HCT116 (cell line): ENCODE results near the gene SLC4A2. TPM values are rescaled to one million over a fixed set of nuclear protein-coding genes. Genes with fewer than 3 reads are reported as not detected.

ENCODE experiments used
- ATAC-seq: fragments of 200-7000 bp; cut with Tn5 transposase; 2 replicates; pipeline ENCODE4 v1.9.1; 2020; ENCODE audit warnings: mild to moderate bottlenecking, moderate library complexity
- BruUV-seq: library from RNA; stranded (reverse); fragments of 400-500 nt; replicated peaks from 2 replicates; lab custom pipeline; 2021; lab: Mats Ljungman, UMichigan
- CTCF ChIA-PET: fragments of 300-600 bp; sonication (Branson Sonifier 250); formaldehyde crosslinking; loops from one replicate; lab custom pipeline; 2021; ENCODE audit warnings: antibody characterized with exemption; lab: Charles Lee
- POLR2A ChIA-PET: fragments of 300-600, 350-600 bp; sonication (Branson Sonifier 250); formaldehyde crosslinking; loops from one replicate; lab custom pipeline; 2021; ENCODE audit warnings: antibody characterized with exemption; lab: Charles Lee
- RAD21 ChIA-PET, 2 experiments: fragments of 300-600 bp; sonication (Branson Sonifier 250); formaldehyde crosslinking; loops; one replicate each; lab custom pipeline; 2023; ENCODE audit warnings: low total read pairs in 2 of 2; ENCODE audit not compliant: uncharacterized antibody in 2 of 2, unreplicated experiment in 2 of 2, low non-redundant PET in 1 of 2; lab: Charles Lee
- DNase-seq: peaks from one replicate; pipeline ENCODE4 v3.0.0-alpha.2; 2010; ENCODE audit warnings: low read depth, low spot score
- H2AFZ ChIP-seq: fragments of 200-600 bp; shearing (Covaris generic), sonication (generic); 2 replicates; pipeline ENCODE4 v1.6.1; 2017; ENCODE audit warnings: low read depth, mixed run types, mixed read lengths, antibody characterized with exemption, low read length; ENCODE audit not compliant: poor library complexity, severe bottlenecking
- H3K27ac ChIP-seq: 2 replicates; pipeline ENCODE4 v1.5.1; 2012; ENCODE audit warnings: low read depth, low read length
- H3K27me3 ChIP-seq: fragments of 200-600 bp; sonication (generic); 2 replicates; pipeline ENCODE4 v1.6.1; 2016; ENCODE audit warnings: mixed run types, low read length, mixed read lengths; ENCODE audit not compliant: insufficient read depth
- H3K36me3 ChIP-seq, 2 experiments: fragments of 200-500 bp in 1 of 2; fragments of 200-600 bp in 1 of 2; sonication (Bioruptor generic) in 1 of 2; sonication (generic) in 1 of 2; 2 replicates each; pipeline versions ENCODE4 v1.5.1 to v1.6.1; 2014 to 2016; ENCODE audit warnings: low read length in 2 of 2, inconsistent platforms in 1 of 2, mixed read lengths in 1 of 2, mixed run types in 1 of 2; ENCODE audit not compliant: insufficient read depth in 2 of 2, control insufficient read depth in 1 of 2
- H3K4me1 ChIP-seq, 2 experiments: fragments of 200-600 bp in 1 of 2; sonication (generic) in 1 of 2; 2 replicates each; pipeline versions ENCODE4 v1.5.1 to v1.6.1; 2012 to 2017; ENCODE audit warnings: low read length in 2 of 2, inconsistent platforms in 1 of 2, mild to moderate bottlenecking in 1 of 2, mixed read lengths in 1 of 2, mixed run types in 1 of 2, moderate library complexity in 1 of 2; ENCODE audit not compliant: insufficient read depth in 2 of 2, control insufficient read depth in 1 of 2
- H3K4me2 ChIP-seq: fragments of 200-600 bp; sonication (generic); 2 replicates; pipeline ENCODE4 v1.6.1; 2017; ENCODE audit warnings: mixed run types, low read length, mixed read lengths
- H3K4me3 ChIP-seq, 2 experiments: fragments of 200-600 bp in 1 of 2; sonication (generic) in 1 of 2; replicated peaks in 1 of 2; 2 replicates each; pipeline ENCODE4 v1.5.1; 2011 to 2016; ENCODE audit warnings: low read length in 2 of 2, control low read depth in 1 of 2, low read depth in 1 of 2, mild to moderate bottlenecking in 1 of 2, mixed read lengths in 1 of 2, mixed run types in 1 of 2
- H3K79me2 ChIP-seq: fragments of 200-600 bp; sonication (generic); 2 replicates; pipeline ENCODE4 v1.6.1; 2017; ENCODE audit warnings: mild to moderate bottlenecking, mixed run types, low read length, moderate library complexity, mixed read lengths; ENCODE audit not compliant: insufficient read depth
- H3K9ac ChIP-seq: fragments of 200-600 bp; sonication (generic); 2 replicates; pipeline ENCODE4 v1.6.1; 2016; ENCODE audit warnings: low read length, mixed read lengths
- H3K9me2 ChIP-seq: fragments of 200-600 bp; sonication (generic), shearing (Covaris generic); 2 replicates; pipeline ENCODE4 v1.6.1; 2017; ENCODE audit warnings: mixed run types, mild to moderate bottlenecking, moderate library complexity; ENCODE audit not compliant: insufficient read depth
- H3K9me3 ChIP-seq, 2 experiments: fragments of 200-500 bp in 1 of 2; fragments of 200-600 bp in 1 of 2; sonication (Bioruptor generic) in 1 of 2; sonication (generic) in 1 of 2; 2 replicates each; pipeline ENCODE4 v1.6.1; 2014 to 2017; ENCODE audit warnings: low read length in 2 of 2, mixed read lengths in 2 of 2, inconsistent platforms in 1 of 2, low read depth in 1 of 2, mild to moderate bottlenecking in 1 of 2, mixed run types in 1 of 2, moderate library complexity in 1 of 2; ENCODE audit not compliant: control insufficient read depth in 1 of 2, insufficient read depth in 1 of 2
- H4K20me1 ChIP-seq: fragments of 200-600 bp; sonication (generic), shearing (Covaris generic); 2 replicates; pipeline ENCODE4 v1.6.1; 2017; ENCODE audit warnings: mixed run types, mild to moderate bottlenecking, moderate library complexity; ENCODE audit not compliant: insufficient read depth
- ATF3 ChIP-seq: IDR thresholded peaks from 2 replicates; pipeline ENCODE4 v1.6.1; 2012
- CBX3 ChIP-seq: IDR thresholded peaks from 2 replicates; pipeline ENCODE4 v1.6.1; 2012; ENCODE audit warnings: low read depth
- CEBPB ChIP-seq: IDR thresholded peaks from 2 replicates; pipeline ENCODE4 v1.6.1; 2012; ENCODE audit warnings: low read depth
- CTCF ChIP-seq, 3 experiments: fragments of 200-600 bp in 1 of 3; sonication (generic) in 1 of 3; IDR thresholded peaks in 2 of 3; conservative IDR thresholded peaks in 1 of 3; 2 replicates each; pipeline ENCODE4 v1.5.1; 2012 to 2017; ENCODE audit warnings: low read depth in 2 of 3, low read length in 2 of 3, antibody characterized with exemption in 1 of 3, borderline replicate concordance in 1 of 3, control low read depth in 1 of 3, mild to moderate bottlenecking in 1 of 3, mixed read lengths in 1 of 3, mixed run types in 1 of 3, moderate library complexity in 1 of 3; ENCODE audit not compliant: insufficient read depth in 1 of 3
- EGR1 ChIP-seq: IDR thresholded peaks from 2 replicates; pipeline ENCODE4 v1.6.1; 2012; ENCODE audit warnings: low read depth
- ELF1 ChIP-seq: IDR thresholded peaks from 2 replicates; pipeline ENCODE4 v1.6.1; 2012; ENCODE audit warnings: low read depth, borderline replicate concordance
- EZH2 ChIP-seq: fragments of 200-600 bp; sonication (generic); IDR thresholded peaks from 2 replicates; pipeline ENCODE4 v1.6.1; 2017; ENCODE audit warnings: antibody characterized with exemption, mixed run types
- EZH2phosphoT487 ChIP-seq: fragments of 200-600 bp; IDR thresholded peaks from 2 replicates; pipeline ENCODE4 v1.6.1; 2018; ENCODE audit warnings: antibody characterized with exemption, borderline replicate concordance
- FOSL1 ChIP-seq: IDR thresholded peaks from 2 replicates; pipeline ENCODE4 v1.6.1; 2012; ENCODE audit warnings: low read depth
- JUND ChIP-seq: IDR thresholded peaks from 2 replicates; pipeline ENCODE4 v1.6.1; 2012
- MAX ChIP-seq: IDR thresholded peaks from 2 replicates; pipeline ENCODE4 v1.6.1; 2012
- POLR2AphosphoS5 ChIP-seq: IDR thresholded peaks from 2 replicates; pipeline ENCODE4 v1.6.1; 2011; ENCODE audit warnings: mild to moderate bottlenecking, low read depth, low read length, moderate library complexity
- RAD21 ChIP-seq: IDR thresholded peaks from 2 replicates; pipeline ENCODE4 v1.6.1; 2012; ENCODE audit warnings: low read depth, mild to moderate bottlenecking
- SIN3A ChIP-seq: IDR thresholded peaks from 2 replicates; pipeline ENCODE4 v1.6.1; 2012; ENCODE audit warnings: low read depth
- SRF ChIP-seq: IDR thresholded peaks from 2 replicates; pipeline ENCODE4 v1.6.1; 2012; ENCODE audit warnings: low read depth
- TCF7L2 ChIP-seq: IDR thresholded peaks from 2 replicates; pipeline ENCODE4 v1.7.0; 2011; ENCODE audit warnings: borderline replicate concordance, inconsistent platforms; ENCODE audit not compliant: insufficient read depth, insufficient read length; ENCODE audit errors: extremely low read depth
- YY1 ChIP-seq: IDR thresholded peaks from 2 replicates; pipeline ENCODE4 v1.6.1; 2011; ENCODE audit warnings: low read length, low read depth, moderate library complexity, mild to moderate bottlenecking; ENCODE audit not compliant: insufficient replicate concordance; ENCODE audit errors: extremely low read depth
- ZFX ChIP-seq: fragments of 450-650 bp; IDR thresholded peaks from 2 replicates; pipeline ENCODE4 v1.6.1; 2017
- ZNF274 ChIP-seq: fragments of 200-500 bp; sonication (Bioruptor generic); IDR thresholded peaks from 2 replicates; pipeline ENCODE4 v1.6.1; 2014; ENCODE audit warnings: mild to moderate bottlenecking, low read depth, low read length, inconsistent platforms
- intact Hi-C: fragments of 100-400 bp; cut with micrococcal nuclease; formaldehyde crosslinking; loops from 2 replicates; pipeline ENCODE4 v1.10.0; 2022
- total RNA-seq: library from RNA; stranded (reverse); gene quantifications from one replicate; pipeline ENCODE4 v1.2.1, GENCODE V29; 2021; ENCODE audit not compliant: unreplicated experiment

The SLC4A2 gene
- total RNA-seq, 1 experiment from 2014 or later: 240 TPM

GRCh38 chr7:151020231-151020630, 39.2 kb upstream of the SLC4A2 start:
- ATAC-seq: no peak
- ChIA-PET CTCF (interaction anchor here (1.1 to 5.2 kb wide), 3 partner anchors 8 to 26 kb away, joined by 3 to 59 read pairs (median 33); partner anchors contain the start of gene ABCB8), POLR2A (no interaction called here), RAD21 (no interaction called here)
- Histone ChIP-seq H3K27me3 (no peaks in the 10 kb centered on the region), H3K27ac (no peak overlapping the region), H3K4me2 (no peak overlapping the region), H2AFZ (no peak overlapping the region), H3K9me3 (no peaks in the 10 kb centered on the region), H3K36me3 (no peaks in the 10 kb centered on the region), H3K4me1 (peaks cover 0 to 32% of the 10 kb centered on the region in 2 experiments; a peak in 3 of 4 replicates), H3K9ac (no peak overlapping the region), H3K79me2 (no peaks in the 10 kb centered on the region), H4K20me1 (no peaks in the 10 kb centered on the region), H3K4me3 (no peak overlapping the region), H3K9me2 (no peaks in the 10 kb centered on the region)
- no peak for DNase-seq
- intact Hi-C loops: no loop called here
- TF ChIP-seq RAD21 (no peak), SIN3A (no peak), ATF3 (no peak), CEBPB (no peak), POLR2AphosphoS5 (no peak), EZH2 (no peak), ZNF274 (no peak), JUND (no peak), YY1 (no peak), TCF7L2 (no peak), ELF1 (no peak), EGR1 (no peak), CBX3 (no peak), SRF (no peak), FOSL1 (no peak), CTCF (IDR thresholded peaks at IDR 0.05 in 2 of 3, conservative IDR thresholded peaks at IDR 0.05 in 1 of 3; ENCODE audit: borderline replicate concordance in 1 of 3, insufficient read depth in 1 of 3, low read depth in 2 of 3, low read length in 2 of 3) (no peak), ZFX (no peak), MAX (no peak), EZH2phosphoT487 (no peak)
- no TSS peak for BruUV-seq
